Bone marrow (tissue), 2 donors: ENCODE results near the gene DIPK1C.

Experiments used
- DNase-seq, 2 donors: peaks; one replicate each; lab custom pipeline; 2025; lab: John Stamatoyannopoulos, UW

Gene DIPK1C

DNA sequence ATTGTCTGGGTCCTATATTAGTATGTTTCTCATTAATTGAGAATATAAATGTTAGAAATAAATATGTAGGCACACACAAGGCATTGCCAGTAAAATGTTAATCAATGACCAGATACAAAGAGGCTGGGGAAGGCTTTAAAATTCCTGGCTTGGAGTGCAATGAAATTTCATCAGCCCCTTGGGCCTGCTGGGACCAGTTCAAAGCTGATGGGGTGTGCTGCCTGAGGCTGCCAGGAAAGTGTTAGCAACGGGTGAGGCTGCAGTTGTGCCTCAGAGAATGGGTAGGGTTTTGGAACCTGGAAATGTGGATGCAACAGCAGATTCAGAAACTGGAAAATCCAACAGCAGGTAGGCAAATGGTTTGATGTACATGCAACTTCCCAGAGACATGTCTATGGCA lies 68.9 kb downstream of the DIPK1C start:
- DNase-seq, result no peak

GRCh38 chr18:74387383-74387782 lies 69.7 kb downstream of the DIPK1C start:
- no peak for DNase-seq
